ENCODE measurements around the gene FHIT.

The FHIT gene

DNA sequence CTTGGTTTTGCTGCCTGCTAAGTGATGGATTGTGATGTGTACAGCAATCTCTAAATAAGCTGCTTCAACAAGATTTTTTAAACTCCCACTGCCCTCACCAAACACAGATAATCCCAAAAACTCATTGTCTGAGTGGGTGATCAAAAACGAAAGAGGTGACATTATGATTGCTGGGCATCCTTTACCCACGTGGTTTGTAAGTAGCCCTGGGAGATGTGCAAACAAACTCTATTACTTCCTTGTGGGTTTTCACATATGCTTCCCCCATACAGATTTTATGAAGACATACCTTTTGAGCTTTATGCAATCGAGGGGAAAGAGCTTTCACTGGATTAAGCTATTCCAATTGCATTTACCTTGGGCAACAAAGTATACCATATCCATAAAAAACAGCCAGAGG, 1000.4 kb downstream of the FHIT start:
- DNase-seq = no peak

GRCh38 chr3:60250206-60250605, 1001.0 kb downstream of the FHIT start:
- no peak for DNase-seq

- DNase-seq = no peak
Observed at GRCh38 chr3:60246361-60246760, 1004.9 kb downstream of the FHIT start.

DNA sequence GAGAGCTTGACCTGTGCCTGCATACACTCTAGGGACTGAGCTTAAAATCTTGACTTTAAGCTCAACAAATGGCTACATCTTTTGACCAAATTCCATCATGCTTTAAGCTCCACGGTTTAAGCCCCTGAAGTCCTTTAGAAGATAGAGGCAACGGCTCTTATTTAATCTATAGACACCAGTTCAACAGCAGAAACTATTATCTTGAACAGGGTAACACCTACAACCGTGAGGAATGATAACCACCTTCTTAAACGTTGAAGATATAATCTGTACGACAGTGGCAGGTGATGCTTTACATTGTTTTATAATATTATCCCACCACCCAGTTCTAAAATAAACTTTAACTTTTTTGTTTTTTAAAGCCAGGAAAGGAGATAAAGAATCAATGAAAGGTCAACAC, 1007.8 kb downstream of the FHIT start:
- DNase-seq = no peak

GRCh38 chr3:60240492-60240891, 1010.8 kb downstream of the FHIT start:
- DNase-seq = no peak

DNA sequence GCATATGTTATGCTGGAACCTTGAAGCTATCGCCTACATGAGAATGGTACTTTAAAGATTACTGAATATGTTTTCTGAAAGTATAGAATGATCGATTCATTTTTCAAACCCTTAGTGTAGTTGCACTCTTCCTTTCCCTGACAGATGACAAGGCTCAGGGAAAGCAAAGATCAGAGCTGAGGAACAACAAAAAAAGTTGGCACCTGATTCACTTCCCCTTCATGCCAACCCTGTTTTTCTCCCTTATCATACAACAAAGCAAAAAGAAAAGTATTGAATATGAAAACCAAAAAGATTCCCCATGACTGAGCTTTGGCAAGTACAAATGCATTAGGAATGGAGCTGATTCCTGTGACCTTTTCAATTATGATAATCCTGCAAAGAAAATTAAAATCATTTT, 1012.7 kb downstream of the FHIT start:
- DNase-seq = no peak

DNA sequence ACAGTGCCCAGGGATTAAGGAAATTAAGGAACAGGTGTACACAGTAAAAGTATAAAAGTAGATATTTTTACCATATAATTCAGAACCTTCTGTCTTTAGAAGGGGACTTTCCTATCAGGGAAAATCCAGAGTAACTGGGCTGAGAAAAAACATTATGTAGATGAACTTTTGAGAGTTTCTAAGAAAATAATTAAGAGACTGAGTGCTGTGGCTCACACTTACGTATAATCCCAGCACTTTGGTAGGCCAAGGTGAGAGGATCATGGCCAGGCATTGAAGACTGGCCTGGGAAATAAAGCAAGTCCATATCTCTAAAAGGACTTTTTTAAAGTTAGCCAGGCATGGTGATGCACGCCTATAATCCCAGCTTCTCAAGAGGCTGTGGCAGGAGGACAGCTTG, 1021.8 kb downstream of the FHIT start:
- DNase-seq = no peak

DNA sequence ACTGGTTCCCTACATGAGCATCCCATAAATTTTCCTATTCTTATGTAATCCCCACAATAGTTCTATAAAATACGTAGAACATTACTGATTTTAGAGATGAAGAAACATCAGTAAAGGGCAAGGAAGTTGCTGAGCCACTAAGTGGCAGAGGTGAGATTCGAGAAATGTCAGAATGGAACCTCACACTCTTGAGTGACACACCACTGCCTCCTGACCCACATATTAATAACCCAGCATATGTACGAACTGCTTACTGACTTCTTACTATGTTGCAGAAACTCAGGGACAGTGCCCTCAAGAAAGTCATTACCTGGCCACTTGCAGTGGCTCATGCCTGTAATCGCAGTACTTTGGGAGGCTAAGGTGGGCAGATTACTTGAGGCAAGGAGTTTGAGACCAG, 1022.4 kb downstream of the FHIT start:
- no peak for DNase-seq

DNA sequence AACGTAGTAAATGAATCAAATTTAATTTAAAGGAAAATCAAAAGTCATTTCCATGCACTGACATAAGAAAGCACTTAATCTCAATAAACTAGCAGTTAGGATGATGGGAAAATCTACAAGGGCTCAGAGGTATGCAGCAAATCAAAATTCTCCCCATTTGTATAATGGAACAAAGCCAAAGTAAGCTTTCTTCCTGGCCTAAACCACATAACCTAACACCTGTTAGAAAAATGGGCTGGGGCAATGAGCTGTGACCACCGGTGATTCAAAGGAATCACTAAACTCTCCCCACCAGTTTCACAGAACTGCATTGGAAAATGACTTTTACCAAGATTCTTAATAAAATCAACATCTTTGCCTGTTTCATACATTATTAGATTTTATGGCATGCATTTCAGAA, 1024.3 kb downstream of the FHIT start:
- DNase-seq = no peak

DNA sequence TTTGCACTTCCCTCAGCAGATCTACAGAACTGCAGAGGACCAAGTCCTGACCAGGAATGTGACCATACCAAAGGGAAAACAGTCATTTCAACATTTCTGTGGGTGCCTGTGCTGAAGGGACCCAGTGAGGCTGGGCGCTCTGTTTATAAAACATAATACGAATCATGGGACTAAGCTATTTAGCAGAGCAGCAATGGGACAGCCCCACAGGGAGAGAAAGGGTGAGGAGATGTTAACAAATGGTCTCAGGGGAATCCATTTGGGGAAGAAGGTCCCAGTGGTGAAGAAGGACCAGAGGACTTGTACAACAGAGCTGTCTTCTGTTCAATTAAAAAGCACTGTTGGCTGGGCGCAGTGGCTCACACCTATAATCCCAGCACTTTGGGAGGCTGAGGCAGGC, 1025.4 kb downstream of the FHIT start:
- DNase-seq = no peak

DNA sequence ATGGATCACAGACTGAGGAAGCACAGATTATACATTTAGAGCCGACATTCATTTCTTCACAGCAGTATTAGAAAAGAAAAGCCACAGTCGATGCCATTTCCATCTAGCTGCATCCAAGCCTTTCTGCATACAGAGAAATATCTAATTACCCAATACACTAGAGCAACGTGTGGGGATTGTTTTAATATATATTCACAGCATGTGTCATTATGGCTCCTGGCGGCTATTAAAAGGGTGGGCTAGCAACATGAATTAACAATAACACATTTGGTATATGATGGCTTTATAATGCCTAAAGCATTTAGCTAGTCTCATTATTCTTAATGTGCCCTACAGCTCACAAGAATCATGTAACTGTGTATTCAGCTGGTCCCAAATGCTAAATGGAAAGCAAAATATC, 1030.5 kb downstream of the FHIT start:
- no peak for DNase-seq

DNA sequence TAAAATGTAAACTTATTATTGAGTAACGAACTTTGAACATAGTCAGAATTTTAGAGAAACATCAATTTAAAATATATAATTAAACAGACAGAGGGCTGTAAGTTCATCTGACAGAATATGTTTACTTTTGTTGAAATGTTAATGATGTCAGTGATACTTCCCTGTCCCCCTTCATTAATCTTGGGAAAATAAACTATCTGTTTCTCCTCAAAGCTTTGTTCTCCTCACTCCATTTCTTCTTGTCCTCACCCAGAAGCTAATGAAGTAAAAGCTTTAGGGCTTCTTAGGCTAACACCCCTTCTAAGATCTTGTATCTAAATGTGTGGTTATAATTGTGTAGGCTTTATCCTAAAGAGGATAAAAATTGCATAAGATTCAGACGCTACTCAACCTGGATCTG, 1031.8 kb downstream of the FHIT start:
- no peak for DNase-seq

GRCh38 chr3:60217156-60217911, 1033.9 kb downstream of the FHIT start:
- no peak for DNase-seq

GRCh38 chr3:60216462-60217075, 1034.7 kb downstream of the FHIT start:
- no peak for DNase-seq

- DNase-seq = no peak
Observed at GRCh38 chr3:60215946-60216345, 1035.3 kb downstream of the FHIT start.

GRCh38 chr3:60207905-60208304, 1043.3 kb downstream of the FHIT start:
- no peak for DNase-seq

DNA sequence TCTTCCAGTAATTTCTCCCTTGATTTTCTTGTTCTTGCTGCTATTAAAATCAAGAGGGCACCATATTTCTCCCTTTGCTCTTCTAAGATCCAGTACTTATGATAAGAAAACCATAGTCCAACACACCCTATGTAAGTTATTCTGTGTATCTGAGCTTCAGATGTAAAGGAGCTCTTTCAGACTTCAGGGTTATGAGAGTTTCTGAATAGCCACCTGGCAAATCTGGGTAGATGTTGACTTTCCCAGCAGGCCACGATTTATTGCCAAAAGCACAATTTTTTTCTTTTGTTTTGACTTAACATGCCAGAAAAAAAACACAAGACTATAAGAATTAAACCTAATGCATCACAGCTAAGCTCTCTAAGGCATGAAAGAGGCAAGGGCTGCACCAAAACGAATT, 1045.0 kb downstream of the FHIT start:
- DNase-seq = no peak

- DNase-seq = no peak
Observed at GRCh38 chr3:60202052-60202726, 1049.1 kb downstream of the FHIT start.

DNA sequence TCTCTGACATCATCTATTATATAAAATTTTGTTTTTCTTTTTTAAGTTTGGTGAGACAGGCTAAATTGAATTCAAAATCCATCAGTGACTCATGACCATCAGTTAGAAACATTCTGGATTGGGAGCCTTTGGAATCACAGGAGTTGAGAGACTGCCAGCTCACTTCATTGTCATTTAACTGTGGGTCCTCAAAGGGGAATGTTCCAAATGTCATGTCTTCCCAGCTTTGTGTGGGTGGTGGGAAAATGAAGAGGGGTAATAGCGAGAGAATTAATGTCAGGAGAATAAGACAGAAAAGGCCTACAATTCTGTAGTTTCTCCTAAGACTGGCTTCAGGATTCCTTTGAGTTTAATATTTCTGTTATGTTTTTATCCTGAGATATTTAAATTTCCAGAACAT, 1051.9 kb downstream of the FHIT start:
- no peak for DNase-seq

- no peak for DNase-seq
Observed at GRCh38 chr3:60198179-60198720, 1053.0 kb downstream of the FHIT start.

GRCh38 chr3:60192297-60193114, 1058.7 kb downstream of the FHIT start:
- no peak for DNase-seq

DNA sequence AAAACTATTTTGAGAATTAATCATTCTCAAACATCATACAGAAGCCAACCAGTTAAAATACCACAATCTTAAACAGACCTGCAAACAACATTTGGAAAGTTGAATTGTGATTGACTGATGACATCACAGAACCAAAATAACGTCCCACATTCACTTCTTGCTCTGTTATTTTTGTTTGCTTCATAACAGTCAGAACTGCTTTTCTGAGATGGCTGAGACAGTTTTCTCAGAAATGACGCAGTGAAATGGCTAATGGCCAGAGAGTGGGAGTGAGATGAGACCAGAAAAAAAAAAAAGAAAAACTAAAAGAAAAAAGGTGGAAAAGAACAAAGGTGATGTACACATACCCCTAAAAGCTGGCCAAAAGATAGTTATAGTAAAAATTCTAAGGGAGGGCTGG, 1061.2 kb downstream of the FHIT start:
- DNase-seq = no peak

DNA sequence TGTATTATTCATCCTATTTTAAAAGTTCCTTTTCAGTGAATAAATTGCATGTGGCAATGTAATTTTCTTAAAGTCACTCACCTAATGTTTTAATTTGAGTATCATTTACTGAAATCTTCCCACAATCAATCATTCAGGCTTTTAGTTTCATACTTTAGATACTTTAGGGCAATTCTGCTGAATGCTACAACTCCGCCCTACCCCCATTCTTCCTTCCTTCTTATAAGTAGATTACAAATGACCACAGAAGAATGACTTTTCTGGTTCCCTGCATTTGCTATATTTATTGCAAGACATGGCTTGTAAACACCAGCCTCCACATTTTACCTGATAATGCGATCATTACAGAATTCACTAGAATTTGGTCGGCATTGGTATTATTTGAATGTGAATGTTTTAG, 1061.9 kb downstream of the FHIT start:
- no peak for DNase-seq
